H1 (cell line): ENCODE data around the gene C3orf49. TPM values are rescaled to one million over a fixed set of nuclear protein-coding genes. Genes with fewer than 3 reads are reported as not detected.

Experiments used
- CTCF ChIA-PET: fragments of 300-600 bp; sonication (Branson Sonifier 250); formaldehyde crosslinking; loops from one replicate; lab custom pipeline; 2021; ENCODE audit not compliant: partially characterized antibody; lab: Charles Lee
- POLR2A ChIA-PET: fragments of 300-600 bp; sonication (Branson Sonifier 250); formaldehyde crosslinking; loops from one replicate; lab custom pipeline; 2021; ENCODE audit warnings: inconsistent platforms; ENCODE audit not compliant: partially characterized antibody; lab: Charles Lee
- DNase-seq, 2 experiments: peaks; one replicate each; pipeline versions ENCODE4 v3.0.0 to v3.0.0-alpha.2; 2010 to 2022; ENCODE audit warnings: low spot score in 2 of 2, low read depth in 1 of 2, mixed read lengths in 1 of 2
- FAIRE-seq: peaks from 2 replicates; lab custom pipeline; 2011; peaks lifted over from hg19 to GRCh38; lab: Jason Lieb, UNC
- H2AFZ ChIP-seq: 2 replicates; pipeline ENCODE4 v1.8.1; 2012; ENCODE audit warnings: low read length, inconsistent platforms
- H2AK5ac ChIP-seq: 2 replicates; pipeline ENCODE4 v1.6.1; 2013; ENCODE audit warnings: low read depth, low read length
- H2BK120ac ChIP-seq: replicated peaks from 2 replicates; pipeline ENCODE3; 2013; ENCODE audit warnings: low read depth, low read length, inconsistent platforms
- H2BK12ac ChIP-seq: 2 replicates; pipeline ENCODE4 v1.6.1; 2013; ENCODE audit warnings: low read depth, low read length
- H2BK15ac ChIP-seq: 2 replicates; pipeline ENCODE4 v1.6.1; 2013; ENCODE audit warnings: low read length
- H2BK20ac ChIP-seq: 2 replicates; pipeline ENCODE4 v1.6.1; 2013; ENCODE audit warnings: low read length
- H2BK5ac ChIP-seq: 2 replicates; pipeline ENCODE4 v1.6.1; 2013; ENCODE audit warnings: low read depth, low read length
- H3K14ac ChIP-seq: 2 replicates; pipeline ENCODE4 v1.6.1; 2013; ENCODE audit warnings: inconsistent platforms; ENCODE audit not compliant: insufficient read length
- H3K18ac ChIP-seq: 2 replicates; pipeline ENCODE4 v1.6.1; 2013; ENCODE audit warnings: low read length; ENCODE audit errors: extremely low read depth
- H3K23ac ChIP-seq: 2 replicates; pipeline ENCODE4 v1.6.1; 2013; ENCODE audit warnings: inconsistent platforms; ENCODE audit not compliant: insufficient read length
- H3K23me2 ChIP-seq: 2 replicates; pipeline ENCODE4 v1.6.1; 2013; ENCODE audit warnings: low read depth, low read length
- H3K27ac ChIP-seq: 2 replicates; pipeline ENCODE4 v1.6.1; 2011; ENCODE audit warnings: low read depth, low read length, inconsistent platforms
- H3K27me3 ChIP-seq, 4 experiments: replicated peaks in 1 of 4; 1 replicate in 1 of 4; 2 replicates in 3 of 4; pipeline versions ENCODE4 v1.6.1 to v1.8.1; 2011 to 2013; ENCODE audit warnings: low read length in 3 of 4, mild to moderate bottlenecking in 3 of 4, inconsistent platforms in 2 of 4, mixed read lengths in 2 of 4, moderate library complexity in 1 of 4; ENCODE audit not compliant: control insufficient read depth in 3 of 4, insufficient read depth in 3 of 4; ENCODE audit errors: extremely low read depth in 1 of 4
- H3K36me3 ChIP-seq, 4 experiments: 2 replicates each; pipeline versions ENCODE4 v1.6.1 to v1.8.1; 2011 to 2013; ENCODE audit warnings: mild to moderate bottlenecking in 4 of 4, low read length in 3 of 4, moderate library complexity in 2 of 4, control low read depth in 1 of 4, inconsistent platforms in 1 of 4; ENCODE audit not compliant: insufficient read depth in 4 of 4, control insufficient read depth in 2 of 4
- H3K4ac ChIP-seq: replicated peaks from 2 replicates; pipeline ENCODE3; 2013; ENCODE audit warnings: low read length, low read depth, mixed read lengths, inconsistent platforms; ENCODE audit not compliant: insufficient read length
- H3K4me1 ChIP-seq, 4 experiments: replicated peaks in 1 of 4; 1 replicate in 1 of 4; 2 replicates in 3 of 4; pipeline versions ENCODE4 v1.6.1 to v1.8.1; 2011 to 2013; ENCODE audit warnings: low read length in 3 of 4, inconsistent platforms in 2 of 4, mixed read lengths in 1 of 4; ENCODE audit not compliant: insufficient read depth in 4 of 4, control insufficient read depth in 3 of 4
- H3K4me2 ChIP-seq, 2 experiments: 2 replicates each; pipeline versions ENCODE4 v1.6.1 to v1.8.1; 2011 to 2013; ENCODE audit warnings: low read depth in 2 of 2, low read length in 2 of 2, control low read depth in 1 of 2, inconsistent platforms in 1 of 2, mild to moderate bottlenecking in 1 of 2; ENCODE audit not compliant: insufficient read depth in 1 of 2
- H3K4me3 ChIP-seq, 4 experiments: fragments of 200-600, 300-600 bp in 1 of 4; sonication (generic), shearing (Covaris generic), sonication (Bioruptor Twin) in 1 of 4; 2 replicates each; pipeline versions ENCODE4 v1.5.1 to v1.8.1; 2011 to 2016; ENCODE audit warnings: low read length in 4 of 4, low read depth in 3 of 4, control low read depth in 2 of 4, inconsistent platforms in 2 of 4, mild to moderate bottlenecking in 2 of 4, mixed read lengths in 1 of 4, moderate library complexity in 1 of 4; ENCODE audit not compliant: insufficient read depth in 2 of 4; ENCODE audit errors: extremely low read depth in 1 of 4
- H3K56ac ChIP-seq: replicated peaks from 2 replicates; pipeline ENCODE3; 2013; ENCODE audit warnings: low read depth, mild to moderate bottlenecking, mixed read lengths, low read length, inconsistent platforms; ENCODE audit not compliant: insufficient read length
- H3K79me1 ChIP-seq: 2 replicates; pipeline ENCODE4 v1.6.1; 2013; ENCODE audit warnings: low read depth, low read length, control low read depth
- H3K79me2 ChIP-seq, 2 experiments: 2 replicates each; pipeline versions ENCODE4 v1.6.1 to v1.8.1; 2012 to 2013; ENCODE audit warnings: low read length in 2 of 2, mild to moderate bottlenecking in 2 of 2, inconsistent platforms in 1 of 2; ENCODE audit not compliant: insufficient read depth in 2 of 2, control insufficient read depth in 1 of 2
- H3K9ac ChIP-seq, 4 experiments: replicated peaks in 1 of 4; 1 replicate in 1 of 4; 2 replicates in 3 of 4; pipeline versions ENCODE4 v1.6.1 to v1.8.1; 2011 to 2013; ENCODE audit warnings: low read depth in 3 of 4, low read length in 3 of 4, control low read depth in 2 of 4, mild to moderate bottlenecking in 2 of 4, moderate library complexity in 2 of 4, inconsistent platforms in 1 of 4; ENCODE audit errors: extremely low read depth in 1 of 4
- H3K9me3 ChIP-seq, 2 experiments: 2 replicates each; pipeline versions ENCODE4 v1.6.1 to v1.8.1; 2012 to 2013; ENCODE audit warnings: mild to moderate bottlenecking in 2 of 2, moderate library complexity in 2 of 2, control low read depth in 1 of 2, inconsistent platforms in 1 of 2, low read depth in 1 of 2, low read length in 1 of 2, mixed read lengths in 1 of 2; ENCODE audit not compliant: insufficient read depth in 2 of 2
- H4K20me1 ChIP-seq, 2 experiments: replicated peaks in 1 of 2; 2 replicates each; pipeline versions ENCODE3 to v1.8.1; 2011 to 2013; ENCODE audit warnings: inconsistent platforms in 2 of 2, low read length in 2 of 2, mild to moderate bottlenecking in 1 of 2; ENCODE audit not compliant: insufficient read depth in 2 of 2, control insufficient read depth in 1 of 2
- H4K5ac ChIP-seq: 2 replicates; pipeline ENCODE4 v1.6.1; 2013; ENCODE audit warnings: low read length, low read depth, mixed read lengths, inconsistent platforms; ENCODE audit not compliant: insufficient read length
- H4K8ac ChIP-seq: 2 replicates; pipeline ENCODE4 v1.8.0; 2013; ENCODE audit warnings: mild to moderate bottlenecking, moderate library complexity, low read length, inconsistent platforms; ENCODE audit not compliant: insufficient read depth; ENCODE audit errors: extremely low read depth
- H4K91ac ChIP-seq: replicated peaks from 2 replicates; pipeline ENCODE3; 2013; ENCODE audit warnings: low read length, mixed read lengths, inconsistent platforms; ENCODE audit not compliant: insufficient read length
- CTCF ChIP-seq, 3 experiments: IDR thresholded peaks; 1 replicate in 2 of 3; 2 replicates in 1 of 3; pipeline versions ENCODE4 v1.5.1 to v1.6.1; 2011; ENCODE audit warnings: low read length in 3 of 3, mild to moderate bottlenecking in 3 of 3, inconsistent platforms in 2 of 3, low read depth in 1 of 3, moderate library complexity in 1 of 3; ENCODE audit not compliant: insufficient read depth in 1 of 3; ENCODE audit errors: control extremely low read depth in 1 of 3
- EGR1 ChIP-seq: IDR thresholded peaks from 2 replicates; pipeline ENCODE4 v1.6.1; 2011; ENCODE audit warnings: low read depth, low read length, borderline replicate concordance
- FOSL1 ChIP-seq: IDR thresholded peaks from 2 replicates; pipeline ENCODE4 v1.6.1; 2011; ENCODE audit warnings: mild to moderate bottlenecking, low read depth, low read length, moderate library complexity; ENCODE audit not compliant: insufficient read depth
- MAX ChIP-seq: IDR thresholded peaks from 2 replicates; pipeline ENCODE4 v1.6.1; 2012; ENCODE audit warnings: inconsistent platforms
- RFX5 ChIP-seq: IDR thresholded peaks from 2 replicates; pipeline ENCODE4 v1.6.1; 2011; ENCODE audit warnings: low read depth, low read length, improper control_type of control experiment, borderline replicate concordance
- RNF2 ChIP-seq: fragments of 200-900, 300-1000 bp; sonication (generic); IDR thresholded peaks from 2 replicates; pipeline ENCODE4 v1.7.1; 2016; ENCODE audit warnings: borderline replicate concordance, low read depth, mild to moderate bottlenecking, antibody characterized with exemption, low read length; ENCODE audit not compliant: poor library complexity, severe bottlenecking; ENCODE audit errors: missing control alignments
- RXRA ChIP-seq: IDR thresholded peaks from 2 replicates; pipeline ENCODE4 v1.6.1; 2011; ENCODE audit warnings: low read depth, mild to moderate bottlenecking, low read length, moderate library complexity; ENCODE audit not compliant: insufficient read depth
- YY1 ChIP-seq: IDR thresholded peaks from 2 replicates; pipeline ENCODE4 v1.6.1; 2011; ENCODE audit warnings: low read depth, mild to moderate bottlenecking, low read length
- WGBS, 2 experiments: shearing (Covaris generic) in 1 of 2; methylation state at CpG; one replicate each; pipeline versions ENCODE4 v1.1.6 to v1.1.7; 2013 to 2015; ENCODE audit warnings: low lambda C conversion rate in 2 of 2, mixed read lengths in 2 of 2, inconsistent platforms in 1 of 2, low coverage in 1 of 2, missing lambda C conversion rate in 1 of 2; ENCODE audit not compliant: insufficient replicate concordance in 2 of 2, insufficient coverage in 1 of 2, insufficient read length in 1 of 2; ENCODE audit errors: extremely low coverage in 1 of 2, missing lambda C conversion rate in 1 of 2; 5-methylcytosine and 5-hydroxymethylcytosine counted together
- polyA plus RNA-seq, 7 experiments: library from polyadenylated mRNA; depleted of rRNA in 3 of 7; stranded (reverse) in 5 of 7; unstranded in 2 of 7; fragments of >200 nt in 5 of 7; fragments of 200-250 nt in 2 of 7; gene quantifications; 1 replicate in 5 of 7; 2 replicates in 1 of 7; 4 replicates in 1 of 7; pipeline versions ENCODE4 v1.2.1 to v1.2.3, GENCODE V29; 2011 to 2013; ENCODE audit warnings: missing spikeins in 2 of 7, mixed read lengths in 2 of 7
- total RNA-seq: library from RNA; stranded (reverse); fragmentation: NEBNext Ultra II Directional; extraction: Animal tissue kit (Norgen Biotek cat#: 25700); gene quantifications from 2 replicates; pipeline ENCODE4 v1.2.1, GENCODE V29; 2021

Gene C3orf49
- total and polyA plus RNA-seq, 2 of the 8 experiments (the other 6 are each of a cell fraction or from before 2014, with no cell fraction given): not detected

- TF ChIP-seq RFX5 (no peak), MAX (no peak), RXRA (no peak), YY1 (no peak), CTCF (IDR thresholded peaks at IDR 0.05; ENCODE audit: control extremely low read depth in 1 of 3, insufficient read depth in 1 of 3, low read depth in 1 of 3, low read length in 3 of 3) (no peak), RNF2 (no peak), FOSL1 (no peak), EGR1 (no peak)
- Histone ChIP-seq H3K4me3 (no peak overlapping the region), H3K79me1 (no peaks in the 10 kb centered on the region), H3K9me3 (no peaks in the 10 kb centered on the region), H2AK5ac (no peak overlapping the region), H3K4ac (no peak overlapping the region), H3K36me3 (no peaks in the 10 kb centered on the region; a peak in 1 of 8 replicates), H2BK15ac (no peak overlapping the region), H3K23me2 (no peaks in the 10 kb centered on the region; the same call in 1 of the 2 replicates), H3K4me1 (no peaks in the 10 kb centered on the region), H3K4me2 (no peak overlapping the region), H4K20me1 (no peaks in the 10 kb centered on the region), H2BK20ac (no peak overlapping the region), H3K56ac (no peak overlapping the region), H4K91ac (no peak overlapping the region), H3K79me2 (no peaks in the 10 kb centered on the region), H4K5ac (no peak overlapping the region), H3K23ac (no peak overlapping the region), H3K27me3 (no peaks in the 10 kb centered on the region), H2BK12ac (no peak overlapping the region), H3K9ac (no peak overlapping the region), H2BK120ac (no peak overlapping the region), H4K8ac (no peak overlapping the region), H3K27ac (no peak overlapping the region), H3K18ac (no peak overlapping the region), H3K14ac (no peak overlapping the region), H2BK5ac (no peak overlapping the region), H2AFZ (no peak overlapping the region)
- CTCF ChIA-PET: interaction anchor here (0.8 to 1.5 kb wide), 4 partner anchors 22 to 474 kb away, joined by 3 to 10 read pairs (median 3); no protein-coding TSS in a partner anchor
- WGBS, 2 experiments: 85% methylated on average over 4 of the region's 4 CpGs; no CpG with 5 or more reads in 1 of the 2 experiments
- POLR2A ChIA-PET: interaction anchor here (0.7 kb wide), 1 partner anchor 22 kb away, joined by 3 read pairs; no protein-coding TSS in a partner anchor
- DNase-seq (no peak), FAIRE-seq (no peak)
Measured at GRCh38 chr3:63824309-63824708, 5.2 kb downstream of the C3orf49 start.
